ENCODE results near the gene HOXB9.

The HOXB9 gene

GRCh38 chr17:48615047-48615962 lies 10.9 kb downstream of the HOXB9 start, which contains the start of gene HOXB8:
TSS of gene HOXB8 (minus strand) at chr17:48615292. CDS start at chr17:48614704, 588 bp downstream.
- H3K4me3 ChIP-seq (ENCODE audit: low read depth, low read length): no peak within 1 kb of the TSS
- no peak for TF ChIP-seq CTCF (IDR thresholded peaks at IDR 0.05; ENCODE audit: low read depth, low read length)

- no peak for TF ChIP-seq CTCF (IDR thresholded peaks at IDR 0.05; ENCODE audit: low read depth, low read length)
- H3K4me3 ChIP-seq (ENCODE audit: low read depth, low read length): no peak overlapping the region
These were observed 12.1 kb downstream of the HOXB9 start for GRCh38 chr17:48613862-48614694.

- H3K4me3 ChIP-seq (ENCODE audit: low read depth, low read length): peak overlapping the region; percentile 58
- TF ChIP-seq CTCF (IDR thresholded peaks at IDR 0.05; ENCODE audit: low read depth, low read length): 0 out of 2 replicates have a peak, but pooled peaks have one; percentile 23
These were observed 13.1 kb downstream of the HOXB9 start for GRCh38 chr17:48612854-48613691.

- H3K4me3 ChIP-seq (ENCODE audit: low read depth, low read length): peak overlapping the region; percentile 58
- no peak for TF ChIP-seq CTCF (IDR thresholded peaks at IDR 0.05; ENCODE audit: low read depth, low read length)
These were observed 13.7 kb downstream of the HOXB9 start for GRCh38 chr17:48612456-48612853.

- no peak for TF ChIP-seq CTCF (IDR thresholded peaks at IDR 0.05; ENCODE audit: low read depth, low read length)
- H3K4me3 ChIP-seq (ENCODE audit: low read depth, low read length): peak overlapping the region; percentile 20
These were observed 14.3 kb downstream of the HOXB9 start for GRCh38 chr17:48611681-48612455.

- no peak for TF ChIP-seq CTCF (IDR thresholded peaks at IDR 0.05; ENCODE audit: low read depth, low read length)
- peak overlapping the region; percentile 70 for H3K4me3 ChIP-seq (ENCODE audit: low read depth, low read length)
These were observed 14.9 kb downstream of the HOXB9 start for GRCh38 chr17:48611213-48611612.
